Measurements from ENCODE around the gene NEGR1.

Gene NEGR1

GRCh38 chr1:71603044-71603776 lies 679.1 kb downstream of the NEGR1 start:
- no peak for DNase-seq

- DNase-seq = no peak
Measured at GRCh38 chr1:71600023-71600422, 682.3 kb downstream of the NEGR1 start.

DNA sequence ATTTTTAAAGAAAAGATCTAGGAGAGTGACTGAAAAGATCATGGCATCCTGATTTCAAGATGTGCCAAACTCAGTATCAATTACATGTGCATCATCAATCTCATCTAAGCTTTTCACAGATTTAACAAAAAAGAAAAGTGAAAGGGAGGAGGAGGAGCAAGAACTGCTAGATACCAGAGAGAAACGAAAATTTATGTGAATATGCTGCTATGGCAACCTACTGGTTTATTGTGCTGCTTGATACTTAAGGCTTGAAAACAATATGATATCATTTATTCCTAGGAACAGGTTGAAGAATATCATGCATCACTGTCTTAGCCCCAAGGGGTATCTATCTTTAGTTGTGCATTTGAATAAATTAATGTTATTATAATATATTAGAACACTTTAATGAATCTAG lies 683.0 kb downstream of the NEGR1 start:
- no peak for DNase-seq

DNA sequence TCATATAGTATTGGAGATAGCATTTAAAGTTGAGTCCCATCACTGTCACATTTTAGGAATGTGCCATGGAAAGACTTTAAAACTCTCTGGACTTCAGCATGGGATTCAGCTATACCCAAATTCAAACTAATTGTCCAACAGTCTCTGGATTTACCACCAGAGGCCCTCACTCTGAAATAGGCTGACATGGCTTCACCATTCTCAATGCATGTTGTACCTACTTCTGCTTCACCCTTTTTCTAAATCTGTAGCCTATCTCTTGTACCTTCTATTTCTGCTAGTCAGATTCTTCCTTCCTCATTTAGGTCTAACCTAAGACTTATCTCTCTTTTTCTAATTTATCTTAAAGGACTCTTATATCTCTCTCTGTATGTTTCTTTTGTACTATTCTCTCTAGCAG lies 688.8 kb downstream of the NEGR1 start:
- no peak for DNase-seq

DNA sequence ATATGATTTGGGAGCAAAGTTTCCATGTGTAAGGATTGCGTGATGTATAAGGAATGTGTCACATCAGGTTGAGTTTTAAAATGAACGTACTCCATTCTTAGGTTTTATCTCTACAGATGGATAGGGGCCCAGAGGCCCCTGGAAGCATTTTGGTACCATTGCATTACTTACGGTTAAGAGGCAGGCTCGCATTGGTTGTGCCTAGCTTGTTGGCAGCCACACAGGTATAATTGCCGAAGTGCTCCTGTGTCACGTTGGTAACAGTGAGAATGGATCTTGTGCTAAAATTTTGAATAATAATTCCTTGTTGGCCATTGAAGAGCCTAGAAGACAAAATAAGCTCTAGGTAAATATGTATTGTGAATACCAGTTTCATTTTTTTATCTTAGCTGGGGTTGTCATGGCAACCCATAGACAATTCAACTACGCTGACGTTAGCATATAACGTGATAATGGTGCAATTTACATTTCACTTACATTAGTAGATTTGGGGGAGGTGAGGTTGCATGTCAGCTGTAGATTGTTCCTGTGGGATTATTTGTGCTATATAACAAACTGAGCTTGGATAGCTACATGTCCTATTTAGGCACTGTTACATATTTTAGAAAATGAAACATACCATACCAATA lies 689.6 kb downstream of the NEGR1 start:
- no peak for DNase-seq

DNA sequence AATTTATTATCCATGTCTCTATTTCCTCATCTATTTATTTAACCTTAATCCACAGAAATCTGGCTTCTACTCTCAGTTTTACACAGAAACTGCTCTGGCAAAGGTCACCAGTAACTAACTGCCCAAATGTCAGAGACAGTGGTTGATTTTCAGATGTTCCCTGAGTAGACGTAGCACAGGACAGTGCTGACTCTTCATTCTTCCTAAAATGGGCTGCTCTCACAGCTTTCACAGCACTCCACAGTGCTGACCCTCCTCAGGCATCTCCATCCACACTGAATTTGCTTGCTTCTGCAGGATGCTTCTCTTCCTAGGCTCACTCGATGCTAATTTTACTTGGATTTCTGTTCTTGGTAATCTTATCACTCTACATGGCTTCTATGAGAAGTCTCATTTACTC lies 693.3 kb downstream of the NEGR1 start:
- no peak for DNase-seq

DNA sequence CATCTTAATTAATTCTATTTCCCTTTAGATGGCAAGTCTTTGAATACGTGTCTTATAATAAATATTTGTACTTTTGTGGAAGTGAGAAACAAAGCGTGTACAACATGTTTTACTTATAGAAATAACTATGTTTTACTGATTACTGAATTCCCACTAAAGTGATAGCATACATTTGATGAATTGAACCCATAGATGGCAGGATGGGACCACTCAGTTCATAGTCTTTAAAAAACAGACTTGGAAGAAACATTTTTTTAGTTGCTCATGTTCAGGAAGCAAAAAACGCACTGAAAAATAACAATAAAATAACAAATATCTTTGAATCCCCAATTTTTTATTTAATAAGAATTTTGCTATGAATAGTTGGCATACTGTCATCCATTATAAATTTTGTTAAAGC lies 694.4 kb downstream of the NEGR1 start:
- DNase-seq = no peak

DNA sequence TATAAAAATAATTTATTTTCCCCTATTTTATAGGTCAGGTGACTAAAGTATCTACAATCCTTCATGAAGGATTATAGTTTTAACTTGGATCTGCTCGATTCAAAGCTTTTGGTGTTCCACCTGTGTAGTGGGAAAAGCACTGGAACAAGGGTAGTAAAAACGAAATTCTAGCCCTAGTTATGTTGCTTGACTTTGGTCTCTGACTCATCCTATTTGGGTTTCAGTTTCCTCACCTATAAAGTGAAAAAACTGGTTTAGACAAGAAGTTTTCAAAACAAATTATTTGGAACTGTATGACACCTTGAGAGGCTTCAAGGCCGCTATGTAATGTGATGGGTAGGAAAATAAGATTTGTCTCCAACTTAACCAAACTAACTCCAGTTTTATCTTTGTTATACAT lies 696.3 kb downstream of the NEGR1 start:
- no peak for DNase-seq

DNA sequence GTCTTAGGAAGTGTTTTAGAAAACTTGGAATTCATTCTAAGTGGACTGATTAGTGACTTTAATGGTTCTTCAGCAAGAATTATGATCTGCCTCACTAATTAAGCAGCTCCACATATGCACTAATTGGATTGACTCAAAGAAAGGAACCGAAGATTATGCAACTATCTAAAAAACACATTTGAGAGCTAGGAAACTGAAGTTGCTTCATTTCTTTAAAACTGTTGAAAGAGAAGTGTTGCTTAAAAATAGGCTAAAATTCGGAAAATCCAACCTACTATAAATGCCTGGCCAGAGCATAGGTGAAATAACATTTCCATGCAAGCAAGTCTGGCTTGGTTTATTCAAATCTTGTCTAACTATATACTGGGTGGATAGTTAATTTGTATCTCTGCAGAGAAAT lies 698.6 kb downstream of the NEGR1 start:
- DNase-seq = no peak

GRCh38 chr1:71582673-71583072 lies 699.7 kb downstream of the NEGR1 start:
- no peak for DNase-seq

DNA sequence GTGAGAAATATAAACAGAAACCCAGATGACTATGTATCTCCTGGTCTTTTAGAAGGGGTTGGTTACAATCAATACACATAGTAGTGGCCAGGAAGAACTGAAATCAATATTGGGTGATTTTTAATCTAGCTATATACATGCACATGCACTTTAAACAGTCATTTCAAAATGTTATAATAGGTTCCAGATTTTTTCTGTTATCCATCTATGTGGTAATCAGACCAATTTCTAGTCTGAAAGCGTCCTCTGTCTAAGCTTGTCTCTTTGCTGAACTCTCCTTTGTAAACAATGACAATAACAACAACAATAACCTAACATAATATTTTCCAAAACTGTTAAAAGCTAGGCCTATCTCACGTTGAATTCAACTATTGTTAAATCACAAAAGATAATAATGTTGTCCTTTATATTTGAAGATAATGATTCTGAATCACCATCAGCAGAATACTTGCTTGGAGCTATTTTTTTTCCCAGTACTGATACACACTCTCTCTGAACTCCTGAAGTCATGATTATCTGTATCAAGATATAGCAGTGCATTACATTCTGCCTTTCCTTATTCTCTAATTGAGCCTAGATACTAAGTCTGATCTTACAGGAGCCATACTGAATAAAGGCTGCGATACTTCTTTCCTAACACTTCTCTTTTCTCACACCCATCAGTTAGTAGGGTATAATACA lies 704.7 kb downstream of the NEGR1 start:
- no peak for DNase-seq

- no peak for DNase-seq
Measured at GRCh38 chr1:71572038-71572437, 710.3 kb downstream of the NEGR1 start.

GRCh38 chr1:71566413-71566812 lies 715.9 kb downstream of the NEGR1 start:
- DNase-seq = no peak

DNA sequence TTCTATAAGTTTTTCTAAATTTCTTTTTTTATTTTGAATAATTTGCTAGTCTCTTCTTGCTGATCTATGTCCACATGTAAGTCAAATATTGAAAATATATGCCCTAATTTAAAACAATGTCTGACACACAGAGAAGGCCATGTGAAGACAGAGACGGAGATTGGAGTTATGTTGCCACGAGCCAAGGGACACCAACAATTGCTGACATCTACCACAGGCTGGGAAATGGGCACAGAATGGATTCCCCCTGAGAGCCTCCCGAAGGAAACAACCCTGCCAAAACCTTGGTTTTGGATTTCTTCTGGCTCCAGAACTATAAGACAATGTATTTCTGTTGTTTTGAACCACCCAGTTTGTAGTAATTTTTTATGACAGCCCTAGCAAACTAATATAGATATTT lies 716.5 kb downstream of the NEGR1 start:
- DNase-seq = no peak

DNA sequence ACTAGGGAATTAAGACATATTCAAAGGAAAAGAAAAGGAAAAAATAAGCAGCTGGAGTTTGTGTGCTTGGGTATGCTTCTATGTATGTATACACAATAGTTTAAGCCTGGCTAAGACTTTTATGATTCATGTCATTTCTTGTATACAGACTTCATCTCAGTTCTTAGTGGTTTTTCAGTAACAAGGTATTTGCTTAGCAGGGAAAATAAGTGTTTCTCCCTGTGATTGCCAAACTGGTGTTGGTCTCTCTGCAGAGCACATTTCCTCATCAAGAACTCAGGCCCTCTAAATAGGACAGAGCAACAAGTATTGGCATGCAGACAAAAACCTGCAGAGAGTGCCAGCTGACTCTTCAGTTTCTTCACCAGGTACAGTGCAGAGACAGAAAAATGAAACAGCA lies 717.1 kb downstream of the NEGR1 start:
- DNase-seq = no peak

- DNase-seq = no peak
Measured at GRCh38 chr1:71562298-71562697, 720.0 kb downstream of the NEGR1 start.

GRCh38 chr1:71561729-71562128 lies 720.6 kb downstream of the NEGR1 start:
- DNase-seq = no peak

DNA sequence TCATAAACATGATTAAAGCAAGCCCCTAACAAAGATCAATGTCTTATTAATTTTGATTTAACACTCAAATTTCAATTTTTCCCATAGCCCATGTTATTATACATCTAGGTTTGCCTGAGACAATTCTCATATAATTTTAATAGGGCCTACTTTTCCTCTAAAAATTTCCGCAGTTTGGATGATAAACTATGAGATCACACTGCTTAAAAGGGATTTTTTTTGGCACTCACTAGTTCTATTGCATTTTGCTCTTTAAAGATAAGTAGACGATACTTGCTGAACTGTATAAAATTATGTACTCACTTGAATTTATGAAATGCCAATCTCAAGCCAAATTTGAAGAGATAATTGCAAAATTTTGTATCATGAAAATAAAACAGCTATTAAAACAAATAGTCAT lies 721.1 kb downstream of the NEGR1 start:
- no peak for DNase-seq

DNA sequence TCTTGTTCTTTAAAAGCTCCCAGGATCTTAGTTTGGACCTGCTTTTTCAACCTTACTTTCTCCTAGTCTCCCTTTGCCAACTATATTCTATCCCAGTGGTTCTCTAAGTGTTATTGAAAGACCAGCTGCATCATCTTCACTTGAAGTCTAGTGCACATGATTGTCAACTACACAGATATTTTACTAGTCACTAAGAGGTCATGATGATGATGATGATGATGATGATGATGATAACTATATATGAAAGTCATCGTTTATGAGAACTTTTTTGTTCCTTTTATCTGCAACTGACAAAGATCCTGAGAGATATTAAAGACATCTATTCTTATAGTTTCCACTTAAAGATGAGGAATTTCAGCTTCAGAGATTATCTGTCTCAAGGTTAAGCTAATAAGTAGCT lies 722.5 kb downstream of the NEGR1 start:
- DNase-seq = no peak

GRCh38 chr1:71557138-71557537 lies 725.2 kb downstream of the NEGR1 start:
- no peak for DNase-seq

DNA sequence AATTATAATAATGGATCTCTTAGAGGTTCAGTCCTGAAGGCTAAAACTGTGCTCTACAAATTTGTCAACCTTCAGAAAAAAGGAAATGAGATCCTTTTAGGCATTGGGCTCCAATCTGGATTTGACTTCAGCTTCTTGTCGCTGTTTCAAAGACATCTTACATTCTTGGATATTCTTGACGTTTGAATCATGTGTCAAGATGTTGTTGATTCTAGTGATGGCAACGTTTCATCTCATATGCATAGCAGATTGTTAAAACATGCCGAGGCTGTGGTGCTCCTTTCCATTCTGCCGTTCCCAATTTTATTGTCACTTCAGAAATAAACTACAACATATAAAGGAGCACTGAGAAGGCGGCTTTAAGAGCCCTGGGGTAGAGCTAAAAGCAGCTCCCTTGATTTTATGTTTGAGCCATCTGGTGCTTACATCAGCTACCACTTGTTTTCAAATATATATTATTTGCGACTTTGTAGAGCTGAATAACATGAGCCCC lies 733.9 kb downstream of the NEGR1 start:
- DNase-seq = no peak

- DNase-seq = no peak
Measured at GRCh38 chr1:71542155-71542554, 740.2 kb downstream of the NEGR1 start.

DNA sequence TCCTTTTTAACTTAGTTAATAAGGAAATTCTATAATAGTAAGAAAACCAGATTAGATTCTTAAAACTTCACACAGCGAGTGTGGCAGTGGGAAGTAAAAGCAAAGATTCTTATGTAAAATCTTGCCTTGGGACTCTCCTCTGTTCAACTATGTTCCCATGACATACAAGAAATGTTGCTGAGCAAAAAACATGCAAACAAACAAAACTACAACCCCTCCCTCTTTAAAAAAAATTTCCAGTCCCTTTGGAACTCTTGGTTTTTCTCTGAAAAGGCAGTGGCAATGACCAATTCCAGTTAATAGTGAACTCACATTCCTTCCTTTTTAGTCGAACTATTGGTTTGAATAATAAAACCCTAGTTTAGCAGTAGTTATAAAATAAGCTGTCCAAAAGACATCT lies 748.4 kb downstream of the NEGR1 start:
- DNase-seq = no peak

DNA sequence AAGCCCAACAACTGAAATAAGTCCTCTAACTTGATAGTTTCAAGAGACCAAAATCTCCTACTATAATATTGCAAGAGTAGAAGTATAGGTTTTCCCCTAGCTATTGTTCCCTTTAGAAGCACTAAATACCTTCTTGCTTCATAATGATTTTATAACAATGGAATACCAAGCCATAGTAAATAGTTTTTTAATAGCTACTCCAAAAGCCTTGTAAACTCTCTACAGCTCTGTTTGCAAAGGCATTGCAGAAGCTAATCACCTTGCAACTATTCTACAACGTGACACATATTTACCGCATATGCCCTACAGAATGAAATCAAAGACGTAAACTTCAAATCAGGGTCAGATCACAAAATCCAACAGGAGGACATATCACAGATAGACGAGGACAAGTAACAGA lies 750.0 kb downstream of the NEGR1 start:
- no peak for DNase-seq
